ENCODE results near the gene SEMG1.

SEMG1 gene

GRCh38 chr20:45251884-45252560 is 45.2 kb downstream of the SEMG1 start:
- ATAC-seq = no peak
- H3K4me1 Mint-ChIP-seq = no peaks in the 10 kb centered on the region
- peaks cover 69% of the 10 kb centered on the region for H3K27me3 Mint-ChIP-seq
- H3K27ac Mint-ChIP-seq = no peak overlapping the region
- H3K36me3 Mint-ChIP-seq = no peaks in the 10 kb centered on the region
- H3K4me3 Mint-ChIP-seq = no peak overlapping the region
- H3K9me3 Mint-ChIP-seq = no peaks in the 10 kb centered on the region

- no peak overlapping the region for H3K4me3 Mint-ChIP-seq
- no peaks in the 10 kb centered on the region for H3K4me1 Mint-ChIP-seq
- H3K27me3 Mint-ChIP-seq = peaks cover 58% of the 10 kb centered on the region
- no peaks in the 10 kb centered on the region for H3K9me3 Mint-ChIP-seq
- H3K36me3 Mint-ChIP-seq = no peaks in the 10 kb centered on the region
- no peak overlapping the region for H3K27ac Mint-ChIP-seq
- no peak for ATAC-seq
Observed at GRCh38 chr20:45253261-45253660, 46.4 kb downstream of the SEMG1 start.

GRCh38 chr20:45254383-45255262 is 47.8 kb downstream of the SEMG1 start, which contains the start of gene SLPI:
Gene SLPI, minus strand, starts transcription at chr20:45254564. Its CDS starts 21 bp downstream, at chr20:45254543.
- H3K4me3 Mint-ChIP-seq = no peak within 1 kb of the TSS
- no peaks in the 10 kb centered on the region for H3K4me1 Mint-ChIP-seq
- no peaks in the 10 kb centered on the region for H3K9me3 Mint-ChIP-seq
- no peak within 1 kb of the TSS for H3K27ac Mint-ChIP-seq
- H3K36me3 Mint-ChIP-seq = no peaks in the 10 kb centered on the region
- H3K27me3 Mint-ChIP-seq = peaks cover 60% of the 10 kb centered on the region
- ATAC-seq = no peak

- Mint-ChIP-seq H3K4me1 (no peaks in the 10 kb centered on the region), H3K27ac (no peak overlapping the region), H3K9me3 (no peaks in the 10 kb centered on the region), H3K4me3 (no peak overlapping the region), H3K27me3 (peaks cover 49% of the 10 kb centered on the region), H3K36me3 (no peaks in the 10 kb centered on the region)
- ATAC-seq = no peak
Observed at GRCh38 chr20:45257161-45257560, 50.3 kb downstream of the SEMG1 start.

- H3K4me3 Mint-ChIP-seq = no peak overlapping the region
- no peaks in the 10 kb centered on the region for H3K9me3 Mint-ChIP-seq
- peaks cover 44% of the 10 kb centered on the region for H3K27me3 Mint-ChIP-seq
- no peak for ATAC-seq
- H3K27ac Mint-ChIP-seq = no peak overlapping the region
- no peaks in the 10 kb centered on the region for H3K36me3 Mint-ChIP-seq
- H3K4me1 Mint-ChIP-seq = no peaks in the 10 kb centered on the region
Observed at GRCh38 chr20:45257711-45258110, 50.9 kb downstream of the SEMG1 start.

- H3K4me1 Mint-ChIP-seq = no peaks in the 10 kb centered on the region
- H3K4me3 Mint-ChIP-seq = no peak overlapping the region
- ATAC-seq = no peak
- no peaks in the 10 kb centered on the region for H3K9me3 Mint-ChIP-seq
- H3K27me3 Mint-ChIP-seq = peaks cover 38% of the 10 kb centered on the region
- H3K36me3 Mint-ChIP-seq = no peaks in the 10 kb centered on the region
- H3K27ac Mint-ChIP-seq = no peak overlapping the region
Observed at GRCh38 chr20:45258259-45258658, 51.4 kb downstream of the SEMG1 start.

- no peak for ATAC-seq
- Mint-ChIP-seq H3K4me3 (no peak overlapping the region), H3K36me3 (no peaks in the 10 kb centered on the region), H3K27me3 (peaks cover 35% of the 10 kb centered on the region), H3K4me1 (no peaks in the 10 kb centered on the region), H3K9me3 (no peaks in the 10 kb centered on the region), H3K27ac (no peak overlapping the region)
Observed at GRCh38 chr20:45258664-45259063, 51.8 kb downstream of the SEMG1 start.
